Kidney glomerular epithelial cell (primary cell): ENCODE results near the gene DIO3.

Source experiments
- DNase-seq: peaks from one replicate; lab custom pipeline; 2025; lab: John Stamatoyannopoulos, UW

DIO3 gene

GRCh38 chr14:101598571-101599233 lies 37.4 kb downstream of the DIO3 start:
- no peak for DNase-seq

- no peak for DNase-seq
Observed at GRCh38 chr14:101599234-101599885, 38.1 kb downstream of the DIO3 start.

DNA sequence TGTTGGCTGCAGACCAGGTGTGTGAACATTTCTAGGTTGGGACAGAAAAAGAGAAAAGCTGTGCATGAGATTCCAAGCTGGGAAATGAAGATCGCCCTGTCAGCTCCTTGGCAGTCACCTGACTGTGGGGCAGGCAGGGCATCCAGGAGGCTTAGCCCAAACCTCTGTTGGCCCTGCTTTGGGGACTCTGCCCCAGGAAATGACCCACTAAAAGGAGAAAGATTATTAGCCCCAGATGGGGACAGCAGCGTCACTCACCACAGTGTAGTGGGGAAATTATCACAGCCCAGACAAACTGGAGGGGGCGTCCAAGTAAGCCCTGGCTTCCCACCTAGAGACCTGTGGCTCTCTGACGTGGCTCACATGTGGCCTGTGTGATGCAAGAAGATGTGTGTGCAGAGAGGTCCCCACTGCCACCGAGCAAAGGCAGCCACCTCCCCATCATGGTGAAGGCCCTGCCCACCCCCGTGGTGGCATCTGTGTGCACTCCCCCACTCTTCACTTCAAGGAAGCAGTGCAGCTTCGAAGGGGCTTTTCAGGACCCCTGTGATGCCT lies 39.1 kb downstream of the DIO3 start:
- DNase-seq: no peak

GRCh38 chr14:101600891-101601605 lies 39.8 kb downstream of the DIO3 start:
- DNase-seq: no peak

DNA sequence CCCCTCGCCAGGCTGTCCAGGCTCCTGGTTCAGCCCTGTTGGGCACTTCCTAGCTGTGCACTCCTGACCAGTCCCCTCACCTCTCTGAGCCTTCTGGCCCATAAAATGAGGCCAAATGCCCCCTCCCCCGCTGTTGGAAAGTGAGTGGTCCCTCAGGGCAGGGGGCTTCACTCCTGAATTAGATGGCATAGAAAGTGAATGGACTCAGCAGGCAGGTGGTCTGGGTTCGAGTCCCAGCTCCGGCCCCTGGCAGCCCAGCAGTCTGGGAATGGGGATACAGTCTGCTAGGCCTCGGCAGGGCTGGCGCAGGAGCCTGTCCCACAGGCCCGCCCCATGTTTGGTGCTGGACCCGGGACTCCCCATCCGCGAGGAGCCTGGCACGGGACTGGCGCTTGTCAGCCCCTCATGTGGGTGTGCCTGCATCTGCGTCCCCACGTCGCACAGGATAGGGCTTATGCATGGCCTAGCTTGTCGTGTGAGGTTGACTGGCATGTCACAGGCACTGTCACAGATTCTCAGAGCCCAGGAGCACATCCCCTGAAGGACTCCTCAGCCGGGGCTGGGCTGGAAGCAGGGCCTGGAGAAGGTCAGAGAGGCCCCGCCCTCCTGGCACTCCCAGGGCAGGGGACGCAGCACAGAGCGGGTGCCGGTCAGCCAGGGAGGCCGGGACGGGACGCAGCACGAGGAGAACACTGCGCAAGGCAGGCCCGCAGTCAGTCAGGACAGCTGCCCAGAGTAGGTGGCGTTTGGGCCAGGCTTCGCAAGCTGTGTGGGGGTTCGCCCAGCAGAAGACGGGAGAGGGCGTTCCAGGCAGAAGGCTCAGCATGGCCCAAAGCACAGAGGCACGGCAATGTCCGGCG lies 40.5 kb downstream of the DIO3 start:
- no peak for DNase-seq

- DNase-seq: no peak
Observed at GRCh38 chr14:101602466-101602840, 41.2 kb downstream of the DIO3 start.

GRCh38 chr14:101603096-101603495 lies 41.8 kb downstream of the DIO3 start:
- DNase-seq: no peak

DNA sequence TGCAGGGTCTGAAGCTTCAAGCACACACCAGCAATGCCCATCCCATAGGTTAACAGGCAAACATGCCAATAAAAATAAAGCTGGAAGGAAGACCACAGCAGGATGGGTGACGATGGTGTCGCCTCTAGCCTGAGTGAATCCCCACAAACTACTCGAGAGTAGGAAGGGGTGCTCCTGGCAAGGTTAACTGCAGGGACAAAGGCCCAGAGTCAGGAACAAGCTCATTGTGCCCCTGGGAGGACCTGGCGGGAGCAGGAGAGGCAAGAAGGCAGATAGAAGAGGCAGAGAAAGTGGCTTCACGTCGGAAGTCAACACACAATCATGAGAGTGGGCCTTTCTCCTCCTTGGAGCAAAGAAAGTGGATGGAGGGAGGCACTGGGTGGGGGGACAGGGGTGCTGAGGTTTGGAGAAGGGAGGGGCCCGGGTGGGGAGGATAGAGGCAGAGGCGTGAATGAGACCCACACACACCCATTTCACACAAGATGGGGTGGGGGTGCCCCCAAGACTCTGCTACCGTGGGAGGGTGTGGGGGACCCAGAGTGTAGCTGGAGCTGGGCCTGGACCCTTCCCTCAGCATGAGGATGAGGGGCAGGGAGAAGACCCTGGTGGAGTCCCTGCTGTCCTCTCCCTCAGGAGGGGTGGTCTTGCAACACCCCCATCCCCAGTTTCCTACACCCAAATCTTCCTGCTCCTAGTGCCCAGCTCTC lies 43.1 kb downstream of the DIO3 start:
- no peak for DNase-seq

DNA sequence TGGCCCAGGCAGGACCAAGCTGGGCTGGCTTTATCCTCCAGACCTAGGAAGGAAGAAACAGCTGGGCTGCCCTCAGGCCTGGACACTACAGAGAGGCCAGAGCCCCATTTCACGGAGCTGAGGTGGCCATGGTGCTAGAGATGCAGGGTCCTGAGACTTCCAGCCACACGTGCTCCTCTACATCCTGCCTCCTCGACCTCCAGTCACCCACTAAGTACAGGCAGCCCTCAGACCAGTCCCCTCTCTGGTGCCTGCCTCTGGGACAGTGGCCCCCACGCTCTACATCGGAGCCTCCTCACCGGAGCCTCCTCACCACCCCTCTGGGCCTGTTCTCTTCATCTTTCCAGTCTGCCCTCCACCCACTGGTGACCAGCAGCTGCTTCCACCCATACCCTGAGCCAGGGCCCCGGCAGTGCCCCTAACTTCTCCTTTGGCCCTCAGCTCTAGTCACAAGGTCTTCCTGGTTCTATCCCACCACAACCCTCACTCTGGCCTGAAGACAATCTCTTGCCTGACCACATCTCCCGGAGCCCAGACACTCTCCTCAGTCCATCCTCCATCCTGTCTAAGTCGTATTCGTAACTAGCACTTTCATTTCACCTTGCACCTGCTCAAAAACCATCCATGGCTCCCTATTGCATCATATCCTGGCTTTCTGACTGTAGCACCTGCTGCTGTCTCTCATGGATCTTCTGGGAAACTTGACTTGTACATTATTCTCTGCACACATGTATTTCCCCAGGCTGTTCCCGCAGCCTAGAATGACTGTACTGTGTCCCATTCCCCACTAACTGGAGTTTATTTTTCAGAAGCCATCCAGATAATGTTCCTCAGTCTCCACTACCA lies 43.9 kb downstream of the DIO3 start:
- DNase-seq: no peak

- DNase-seq: no peak
Observed at GRCh38 chr14:101605836-101606235, 44.5 kb downstream of the DIO3 start.
